A673 (cell line): ENCODE results near the gene ROR1.

Experiments
- EZH2 ChIP-seq: fragments of 200-600 bp; sonication (generic); IDR thresholded peaks from 2 replicates; pipeline ENCODE4 v1.6.1; 2017; ENCODE audit warnings: borderline replicate concordance, low read depth, mild to moderate bottlenecking, mixed read lengths, antibody characterized with exemption, low read length; ENCODE audit not compliant: poor library complexity, severe bottlenecking
- TF ChIP-seq, protein P1 (sequence below): fragments of 300-800, 200-600 bp; sonication (generic); conservative IDR thresholded peaks from 2 replicates; pipeline ENCODE4 v1.5.1; 2017; ENCODE audit warnings: low read depth, mild to moderate bottlenecking, antibody characterized with exemption, low read length, moderate library complexity, mixed read lengths

DNA sequence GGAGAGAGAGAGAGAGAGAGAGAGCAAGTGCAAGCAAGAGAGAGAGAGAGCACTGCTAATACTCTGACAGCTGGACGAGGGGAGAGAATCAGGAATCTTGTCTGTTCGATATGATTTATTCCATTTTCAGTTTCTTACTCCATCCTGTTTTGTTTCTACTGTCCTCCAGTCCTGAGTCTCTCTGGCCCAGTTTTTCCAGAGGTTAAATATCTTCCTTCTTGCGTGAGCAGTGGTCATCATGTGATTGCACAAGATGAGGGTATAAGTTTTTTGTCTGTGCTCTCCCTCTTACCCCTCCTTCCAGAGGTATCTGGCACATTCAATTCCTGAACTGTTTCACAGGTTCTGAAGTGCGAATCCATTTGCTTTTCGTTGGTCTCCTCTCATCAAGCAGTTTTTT is 446.4 kb downstream of the ROR1 start:
- TF ChIP-seq, protein P1, sequence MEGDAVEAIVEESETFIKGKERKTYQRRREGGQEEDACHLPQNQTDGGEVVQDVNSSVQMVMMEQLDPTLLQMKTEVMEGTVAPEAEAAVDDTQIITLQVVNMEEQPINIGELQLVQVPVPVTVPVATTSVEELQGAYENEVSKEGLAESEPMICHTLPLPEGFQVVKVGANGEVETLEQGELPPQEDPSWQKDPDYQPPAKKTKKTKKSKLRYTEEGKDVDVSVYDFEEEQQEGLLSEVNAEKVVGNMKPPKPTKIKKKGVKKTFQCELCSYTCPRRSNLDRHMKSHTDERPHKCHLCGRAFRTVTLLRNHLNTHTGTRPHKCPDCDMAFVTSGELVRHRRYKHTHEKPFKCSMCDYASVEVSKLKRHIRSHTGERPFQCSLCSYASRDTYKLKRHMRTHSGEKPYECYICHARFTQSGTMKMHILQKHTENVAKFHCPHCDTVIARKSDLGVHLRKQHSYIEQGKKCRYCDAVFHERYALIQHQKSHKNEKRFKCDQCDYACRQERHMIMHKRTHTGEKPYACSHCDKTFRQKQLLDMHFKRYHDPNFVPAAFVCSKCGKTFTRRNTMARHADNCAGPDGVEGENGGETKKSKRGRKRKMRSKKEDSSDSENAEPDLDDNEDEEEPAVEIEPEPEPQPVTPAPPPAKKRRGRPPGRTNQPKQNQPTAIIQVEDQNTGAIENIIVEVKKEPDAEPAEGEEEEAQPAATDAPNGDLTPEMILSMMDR = no peak
- TF ChIP-seq EZH2 = no peak
